ENCODE results near the gene PPP1R3C. TPM values are rescaled to one million over a fixed set of nuclear protein-coding genes. Genes with fewer than 3 reads are reported as not detected.

The PPP1R3C gene
- total RNA-seq: 1.1 and 1.6 TPM in 2 replicates

DNA sequence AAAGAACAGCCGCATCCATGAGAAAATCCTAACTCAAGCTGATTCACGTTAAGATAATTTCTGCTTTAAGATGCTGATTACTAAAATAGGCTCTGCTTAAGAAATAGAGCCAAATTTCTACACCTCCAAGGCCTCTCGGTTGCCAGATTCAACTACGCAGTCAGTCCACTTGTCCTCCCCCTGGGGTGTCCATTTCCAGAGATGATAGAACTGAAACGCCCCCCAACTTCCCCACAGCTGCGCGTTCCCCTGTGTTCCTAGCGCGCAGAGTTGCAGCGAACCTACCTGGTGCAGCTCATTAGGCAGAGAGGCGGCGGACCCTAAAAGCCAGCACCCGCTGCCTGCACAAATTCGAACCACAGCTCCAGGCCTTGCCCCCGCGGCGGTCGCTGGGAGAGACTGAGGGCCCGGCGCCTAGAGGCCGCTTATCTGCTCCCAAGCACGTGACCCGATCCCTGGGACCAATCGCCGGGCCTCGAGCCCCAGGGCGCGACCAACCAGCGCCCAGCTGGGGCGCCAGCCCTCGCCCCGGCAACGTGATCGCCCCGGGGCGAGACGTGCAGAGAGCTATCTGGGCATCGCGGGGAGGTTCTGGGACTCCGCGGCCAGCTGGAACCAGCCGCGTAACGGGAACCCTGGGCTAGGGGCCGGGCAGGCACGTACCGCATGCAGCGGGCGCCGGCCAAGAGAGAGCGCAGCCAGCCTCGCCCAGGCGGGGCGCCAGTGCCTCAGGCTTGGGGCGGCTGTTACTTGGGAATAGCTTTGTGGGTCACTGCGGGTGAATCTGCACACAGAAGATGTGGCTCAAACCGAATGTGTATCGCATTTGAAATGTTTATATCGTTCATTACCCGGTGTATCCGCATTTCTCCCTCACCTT, at the start of gene PPP1R3C:
PPP1R3C (minus strand) TSS at position 401 of the 880 bp plus-strand sequence; CDS start at position 299, 102 bp downstream.

Other genes with a start within 250 kb of the PPP1R3C start
- gene HECTD2, start 222.7 kb downstream of the PPP1R3C start, total RNA-seq: 12.0 and 12.9 TPM in 2 replicates
- 67.8 and 68.8 TPM in 2 replicates for gene TNKS2, start 165.4 kb upstream of the PPP1R3C start, total RNA-seq

All from thoracic aorta endothelial cell (primary cell).